Measurements from ENCODE around the gene PNPLA2. TPM values are rescaled to one million over a fixed set of nuclear protein-coding genes. Genes with fewer than 3 reads are reported as not detected.
A peak's percentile ranks its signal among the peaks of the same experiment; 100 is the strongest.

PNPLA2 gene, protein sequence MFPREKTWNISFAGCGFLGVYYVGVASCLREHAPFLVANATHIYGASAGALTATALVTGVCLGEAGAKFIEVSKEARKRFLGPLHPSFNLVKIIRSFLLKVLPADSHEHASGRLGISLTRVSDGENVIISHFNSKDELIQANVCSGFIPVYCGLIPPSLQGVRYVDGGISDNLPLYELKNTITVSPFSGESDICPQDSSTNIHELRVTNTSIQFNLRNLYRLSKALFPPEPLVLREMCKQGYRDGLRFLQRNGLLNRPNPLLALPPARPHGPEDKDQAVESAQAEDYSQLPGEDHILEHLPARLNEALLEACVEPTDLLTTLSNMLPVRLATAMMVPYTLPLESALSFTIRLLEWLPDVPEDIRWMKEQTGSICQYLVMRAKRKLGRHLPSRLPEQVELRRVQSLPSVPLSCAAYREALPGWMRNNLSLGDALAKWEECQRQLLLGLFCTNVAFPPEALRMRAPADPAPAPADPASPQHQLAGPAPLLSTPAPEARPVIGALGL
- 9.0 and 15.6 TPM in 2 replicates for total RNA-seq

DNA sequence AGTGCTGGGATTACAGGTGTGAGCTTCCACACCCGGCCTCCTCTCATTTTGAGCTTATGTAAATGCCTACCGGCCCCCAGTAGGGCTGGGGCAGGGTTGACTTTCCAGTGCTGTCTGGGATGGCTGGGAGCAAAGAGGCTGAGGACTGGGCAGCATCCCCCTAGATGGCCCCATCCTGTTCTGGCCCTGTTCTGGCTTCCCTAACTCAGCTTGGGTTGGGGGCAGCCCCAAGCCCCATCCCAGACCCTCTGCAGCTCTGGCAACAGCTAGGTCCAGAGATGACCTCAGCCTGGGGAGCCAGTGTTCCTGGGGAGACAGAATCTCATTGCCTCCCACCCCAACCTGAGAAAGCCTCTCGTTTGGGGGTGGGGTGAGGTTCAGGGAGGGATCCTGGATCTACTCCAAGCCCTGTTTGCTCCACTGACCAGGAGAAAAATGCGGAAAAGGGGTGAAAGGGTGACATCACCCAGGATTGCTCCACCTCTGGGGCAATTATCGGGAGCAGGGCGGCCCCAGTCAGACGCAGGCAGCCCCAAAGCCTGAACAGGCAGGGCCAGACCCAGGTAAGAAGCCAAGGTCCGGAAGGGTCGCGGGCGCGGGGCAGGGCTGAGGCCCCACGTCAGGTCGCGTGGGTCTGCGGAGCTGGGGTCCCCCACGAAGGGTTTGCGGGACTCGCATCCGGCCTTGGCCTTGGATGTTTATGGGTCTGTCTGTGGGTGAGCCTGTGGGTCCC is at the start of gene PNPLA2:
PNPLA2 (plus strand) TSS at position 519 of the 733 bp plus-strand sequence. CDS start 805 bp downstream, outside the sequence.
- FAIRE-seq (no peak), DNase-seq (ENCODE audit: low read depth) (peak; percentile 76)
- peaks cover 12% of the 10 kb centered on the region for H3K36me3 ChIP-seq (ENCODE audit: control insufficient read depth, insufficient read depth, low read length)
- TF ChIP-seq, protein P1, sequence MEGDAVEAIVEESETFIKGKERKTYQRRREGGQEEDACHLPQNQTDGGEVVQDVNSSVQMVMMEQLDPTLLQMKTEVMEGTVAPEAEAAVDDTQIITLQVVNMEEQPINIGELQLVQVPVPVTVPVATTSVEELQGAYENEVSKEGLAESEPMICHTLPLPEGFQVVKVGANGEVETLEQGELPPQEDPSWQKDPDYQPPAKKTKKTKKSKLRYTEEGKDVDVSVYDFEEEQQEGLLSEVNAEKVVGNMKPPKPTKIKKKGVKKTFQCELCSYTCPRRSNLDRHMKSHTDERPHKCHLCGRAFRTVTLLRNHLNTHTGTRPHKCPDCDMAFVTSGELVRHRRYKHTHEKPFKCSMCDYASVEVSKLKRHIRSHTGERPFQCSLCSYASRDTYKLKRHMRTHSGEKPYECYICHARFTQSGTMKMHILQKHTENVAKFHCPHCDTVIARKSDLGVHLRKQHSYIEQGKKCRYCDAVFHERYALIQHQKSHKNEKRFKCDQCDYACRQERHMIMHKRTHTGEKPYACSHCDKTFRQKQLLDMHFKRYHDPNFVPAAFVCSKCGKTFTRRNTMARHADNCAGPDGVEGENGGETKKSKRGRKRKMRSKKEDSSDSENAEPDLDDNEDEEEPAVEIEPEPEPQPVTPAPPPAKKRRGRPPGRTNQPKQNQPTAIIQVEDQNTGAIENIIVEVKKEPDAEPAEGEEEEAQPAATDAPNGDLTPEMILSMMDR (IDR thresholded peaks at IDR 0.05; ENCODE audit: insufficient read depth, low read length, severe bottlenecking), result no peak
- H3K4me3 ChIP-seq (ENCODE audit: low read depth, low read length), result peak within 1 kb of the TSS; percentile 73
- no peaks in the 10 kb centered on the region for H3K27me3 ChIP-seq (ENCODE audit: control insufficient read depth, insufficient read depth, low read length)

DNA sequence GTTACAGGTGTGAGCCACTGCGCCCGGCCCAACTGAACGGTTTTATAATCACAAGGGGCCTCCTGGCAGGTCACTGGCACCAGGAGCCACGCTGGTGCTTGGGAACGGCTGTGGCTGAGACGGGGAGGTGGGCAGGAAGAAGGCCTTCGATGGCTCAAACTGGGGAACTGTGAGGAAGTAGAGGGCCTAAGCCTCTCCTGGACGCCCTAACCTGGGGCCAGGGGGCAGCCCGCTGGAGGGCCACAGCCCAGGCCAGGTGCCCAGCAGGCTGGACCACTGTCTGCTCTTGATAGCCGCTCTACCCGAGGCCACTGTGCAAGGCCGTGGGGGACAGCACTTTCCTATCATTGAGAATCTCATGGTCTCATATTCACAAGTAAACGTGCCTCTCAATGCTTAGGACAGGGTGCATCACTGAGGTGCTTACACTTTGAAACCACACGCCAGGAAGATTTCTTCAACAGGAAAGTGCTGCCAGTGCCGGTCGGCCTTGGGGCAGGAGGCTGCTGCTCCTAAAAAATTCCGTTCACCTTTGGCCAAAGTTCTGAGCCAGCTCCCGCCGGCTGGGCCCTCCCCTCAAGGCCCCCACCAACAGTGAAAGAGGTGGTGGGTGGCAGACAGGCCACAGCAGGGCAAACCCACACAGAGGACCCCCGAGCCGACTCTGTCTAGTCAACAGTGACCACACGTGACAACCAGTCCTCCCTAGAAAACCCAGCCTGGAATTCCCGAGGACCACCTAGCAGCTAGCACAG is 48.6 kb upstream of the PNPLA2 start:
- peaks cover 56% of the 10 kb centered on the region for H3K36me3 ChIP-seq (ENCODE audit: control insufficient read depth, insufficient read depth, low read length)
- FAIRE-seq, result no peak
- no peak for DNase-seq (ENCODE audit: low read depth)

DNA sequence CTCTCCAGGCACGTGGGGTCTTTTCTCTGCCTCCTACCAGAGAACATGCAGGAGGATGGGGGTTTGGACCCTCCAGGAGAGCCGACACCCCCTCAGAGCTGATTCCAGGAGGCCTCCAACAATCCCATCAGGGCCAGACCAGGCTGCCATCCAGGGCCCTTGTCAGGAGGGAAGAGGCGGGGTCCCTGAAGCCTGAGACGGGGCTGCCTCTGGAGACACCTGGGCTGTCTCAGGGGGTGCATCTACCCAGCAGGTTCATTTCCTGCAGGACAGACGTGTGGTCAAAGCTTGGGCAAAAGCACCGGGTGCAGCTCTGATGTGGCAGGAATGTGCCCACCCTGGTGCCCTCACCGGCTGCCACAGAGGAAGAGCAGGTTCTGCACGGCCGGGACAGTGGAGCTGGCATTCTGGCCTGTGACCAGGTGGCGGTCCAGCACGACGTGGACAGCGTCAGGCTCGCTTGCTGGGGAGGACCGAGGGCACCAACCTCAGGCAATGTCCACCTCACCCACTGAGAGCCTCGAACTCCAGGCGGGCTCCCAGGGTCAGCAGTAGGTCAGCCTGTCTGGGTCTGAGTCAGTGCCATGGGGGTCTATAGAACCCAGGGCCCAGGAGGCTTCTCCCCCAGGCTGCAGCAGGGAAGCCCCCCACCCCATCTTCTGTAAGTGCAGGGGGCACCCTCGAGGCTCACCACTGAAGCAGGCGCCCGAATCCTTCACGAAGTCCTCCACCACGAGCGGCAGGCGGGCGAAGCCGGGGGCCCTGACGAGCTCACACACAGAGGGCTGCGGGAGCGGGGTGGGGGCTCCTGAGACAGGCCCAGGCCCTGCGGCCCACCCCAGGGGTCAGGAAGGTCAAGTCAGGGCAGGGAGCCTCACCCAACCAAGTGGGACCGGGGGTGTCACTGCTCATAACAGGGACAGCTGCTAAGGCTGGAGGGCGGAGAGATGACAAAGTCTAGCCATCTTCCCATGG is 47.8 kb upstream of the PNPLA2 start:
- H3K36me3 ChIP-seq (ENCODE audit: control insufficient read depth, insufficient read depth, low read length), result peaks cover 57% of the 10 kb centered on the region
- no peak for DNase-seq (ENCODE audit: low read depth)

More for the DNA sequence above, 48.6 kb upstream of the PNPLA2 start:
- TF ChIP-seq, protein P1 (IDR thresholded peaks at IDR 0.05; ENCODE audit: insufficient read depth, low read length, severe bottlenecking), result no peak
- no peak overlapping the region for H3K4me3 ChIP-seq (ENCODE audit: low read depth, low read length)
- H3K27me3 ChIP-seq (ENCODE audit: control insufficient read depth, insufficient read depth, low read length), result no peaks in the 10 kb centered on the region

DNA sequence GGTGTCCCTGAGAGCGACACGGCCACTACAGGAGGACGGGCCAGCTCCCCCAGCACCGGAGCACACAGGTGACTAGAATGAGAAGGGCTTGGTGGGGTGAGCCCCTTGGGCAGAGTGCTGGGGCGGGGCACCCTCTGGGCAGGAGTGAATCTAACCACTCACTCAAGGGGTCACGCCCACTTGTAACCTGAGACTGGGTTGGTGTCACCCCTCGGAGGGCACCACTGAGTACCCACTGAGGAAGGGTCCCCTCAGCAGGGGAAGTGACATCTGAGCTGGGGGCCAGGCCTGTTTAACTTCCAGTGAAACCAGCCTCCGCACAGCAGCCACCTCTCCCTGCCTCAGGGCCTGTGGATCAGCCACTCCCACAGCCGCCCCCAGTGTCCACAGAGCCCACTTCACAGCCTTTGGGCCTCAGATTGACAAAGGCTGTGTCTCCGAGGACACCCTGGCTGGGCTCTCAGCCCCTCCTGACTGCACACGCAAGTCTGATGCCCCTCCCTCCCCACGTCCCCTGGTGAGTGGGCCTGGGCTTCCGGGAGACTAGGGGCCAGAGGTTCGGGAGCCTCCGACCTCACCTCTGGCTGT is 47.0 kb upstream of the PNPLA2 start:
- H3K27me3 ChIP-seq (ENCODE audit: control insufficient read depth, insufficient read depth, low read length), result no peaks in the 10 kb centered on the region
- peaks cover 50% of the 10 kb centered on the region for H3K36me3 ChIP-seq (ENCODE audit: control insufficient read depth, insufficient read depth, low read length)
- DNase-seq (ENCODE audit: low read depth) (no peak), FAIRE-seq (no peak)
- TF ChIP-seq, protein P1 (IDR thresholded peaks at IDR 0.05; ENCODE audit: insufficient read depth, low read length, severe bottlenecking), result no peak
- H3K4me3 ChIP-seq (ENCODE audit: low read depth, low read length), result no peak overlapping the region

More for the DNA sequence above, 47.8 kb upstream of the PNPLA2 start:
- FAIRE-seq, result peak; percentile 93
- H3K4me3 ChIP-seq (ENCODE audit: low read depth, low read length), result no peak overlapping the region
- H3K27me3 ChIP-seq (ENCODE audit: control insufficient read depth, insufficient read depth, low read length), result no peaks in the 10 kb centered on the region
- TF ChIP-seq, protein P1 (IDR thresholded peaks at IDR 0.05; ENCODE audit: insufficient read depth, low read length, severe bottlenecking), result no peak
